ENCODE measurements around the gene HACD3. TPM values are rescaled to one million over a fixed set of nuclear protein-coding genes. Genes with fewer than 3 reads are reported as not detected.
"Not testable (repeated sequence)": the region's sequence is repeated elsewhere in the genome, so short reads cannot be mapped to it uniquely, and the experiment has no call there.

Gene HACD3
- total and polyA plus RNA-seq, 8 donors, result 7.0 to 128 (median 18.9) TPM

GRCh38 chr15:65533057-65533756 is 2.9 kb downstream of the HACD3 start:
- Histone ChIP-seq H3K4me3 (no peak overlapping the region), H3K27ac (peak overlapping the region in 3 of 5 donors; percentile 22 to 59 (median 28))

GRCh38 chr15:65535192-65535591 is 4.9 kb downstream of the HACD3 start:
- peaks cover 13 to 59% (median 43%) of the 10 kb centered on the region in 4 donors for H3K4me1 ChIP-seq
- H3K4me3 ChIP-seq, result no peak overlapping the region
- H3K9me3 ChIP-seq, result no peaks in the 10 kb centered on the region
- H3K27ac ChIP-seq, result no peak overlapping the region
- DNase-seq, result no peak
- TF ChIP-seq CTCF (IDR thresholded peaks at IDR 0.05), result no peak
- no peak for TF ChIP-seq POLR2AphosphoS5 (IDR thresholded peaks at IDR 0.05)
- no peak for TF ChIP-seq POLR2A (IDR thresholded peaks at IDR 0.05)
- no peak for TF ChIP-seq EP300 (IDR thresholded peaks at IDR 0.05)
- no peaks in the 10 kb centered on the region for H3K27me3 ChIP-seq
- intact Hi-C loops (cut with DNase I; ENCODE audit: low total_unique reads), result no loop called here
- no peaks in the 10 kb centered on the region for H3K36me3 ChIP-seq
- WGBS, 5 donors, result 83 to 91% (median 89%) methylated on average over 4 of the region's 4 CpGs

More at GRCh38 chr15:65533057-65533756, 2.9 kb downstream of the HACD3 start:
- DNase-seq, result peak in 1 of 2 donors; percentile 30
- H3K4me1 ChIP-seq, result peaks cover 13 to 63% (median 46%) of the 10 kb centered on the region in 4 donors
- intact Hi-C loops (cut with DNase I; ENCODE audit: low total_unique reads), result no loop called here
- TF ChIP-seq POLR2A (IDR thresholded peaks at IDR 0.05) (no peak), POLR2AphosphoS5 (IDR thresholded peaks at IDR 0.05) (no peak), CTCF (IDR thresholded peaks at IDR 0.05) (no peak), EP300 (IDR thresholded peaks at IDR 0.05) (no peak)
- no peaks in the 10 kb centered on the region for H3K36me3 ChIP-seq
- 43 to 56% (median 48%) methylated on average over 5 of the region's 5 CpGs for WGBS, 5 donors
- no peaks in the 10 kb centered on the region for H3K27me3 ChIP-seq
- H3K9me3 ChIP-seq, result no peaks in the 10 kb centered on the region

- H3K36me3 ChIP-seq, result no peaks in the 10 kb centered on the region
- WGBS, 5 donors, result 84 to 97% (median 85%) methylated on average over 1 of the region's 1 CpG
- no peak for TF ChIP-seq POLR2A (IDR thresholded peaks at IDR 0.05)
- TF ChIP-seq EP300 (IDR thresholded peaks at IDR 0.05), result no peak
- TF ChIP-seq POLR2AphosphoS5 (IDR thresholded peaks at IDR 0.05), result no peak
- TF ChIP-seq CTCF (IDR thresholded peaks at IDR 0.05), result no peak
- no peak overlapping the region for H3K27ac ChIP-seq
- H3K27me3 ChIP-seq, result no peaks in the 10 kb centered on the region
- H3K4me3 ChIP-seq, result no peak overlapping the region
- DNase-seq, result no peak
- intact Hi-C loops (cut with DNase I; ENCODE audit: low total_unique reads), result no loop called here
- no peaks in the 10 kb centered on the region for H3K9me3 ChIP-seq
- peaks cover 0 to 30% (median 4%) of the 10 kb centered on the region in 4 donors for H3K4me1 ChIP-seq
Measured at GRCh38 chr15:65540314-65540713, 10.1 kb downstream of the HACD3 start.

GRCh38 chr15:65541231-65541820 is 11.1 kb downstream of the HACD3 start:
- Histone ChIP-seq H3K36me3 (no peaks in the 10 kb centered on the region), H3K4me1 (peaks cover 0 to 24% (median 2%) of the 10 kb centered on the region in 4 donors), H3K27me3 (no peaks in the 10 kb centered on the region), H3K4me3 (no peak overlapping the region), H3K27ac (no peak overlapping the region), H3K9me3 (no peaks in the 10 kb centered on the region)
- TF ChIP-seq POLR2AphosphoS5 (IDR thresholded peaks at IDR 0.05), result no peak
- no peak for DNase-seq
- 74 to 85% (median 79%) methylated on average over 3 of the region's 3 CpGs for WGBS, 5 donors
- intact Hi-C loops (cut with DNase I; ENCODE audit: low total_unique reads), result no loop called here

- peaks cover 0 to 25% (median 17%) of the 10 kb centered on the region in 4 donors for H3K4me1 ChIP-seq
- H3K9me3 ChIP-seq, result no peaks in the 10 kb centered on the region
- DNase-seq, result no peak
- H3K4me3 ChIP-seq, result no peak overlapping the region
- no peaks in the 10 kb centered on the region for H3K27me3 ChIP-seq
- H3K27ac ChIP-seq, result no peak overlapping the region
- intact Hi-C loops (cut with DNase I; ENCODE audit: low total_unique reads), result no loop called here
- H3K36me3 ChIP-seq, result no peaks in the 10 kb centered on the region
- TF ChIP-seq EP300 (IDR thresholded peaks at IDR 0.05), result no peak
- TF ChIP-seq POLR2A (IDR thresholded peaks at IDR 0.05), result no peak
- TF ChIP-seq CTCF (IDR thresholded peaks at IDR 0.05), result no peak
- no peak for TF ChIP-seq POLR2AphosphoS5 (IDR thresholded peaks at IDR 0.05)
Measured at GRCh38 chr15:65547841-65548240, 17.6 kb downstream of the HACD3 start.

- 90 to 100% (median 99%) methylated on average over 9 of the region's 9 CpGs for WGBS, 5 donors
- Histone ChIP-seq H3K4me1 (peaks cover 0 to 25% (median 17%) of the 10 kb centered on the region in 4 donors), H3K36me3 (peaks cover 0 to 11% (median 7%) of the 10 kb centered on the region in 4 donors)
- H3K4me3 ChIP-seq; H3K27ac ChIP-seq; intact Hi-C loops (cut with DNase I; ENCODE audit: low total_unique reads); H3K9me3 ChIP-seq; DNase-seq; H3K27me3 ChIP-seq: not testable (repeated sequence)
Measured at GRCh38 chr15:65549288-65549687, 19.0 kb downstream of the HACD3 start.
